Effector CD8-positive, alpha-beta T cell (primary cell): ENCODE data around the gene STPG1.
A peak's percentile ranks its signal among the peaks of the same experiment; 100 is the strongest.

Source experiments
- DNase-seq: peaks from one replicate; lab custom pipeline; 2025; lab: John Stamatoyannopoulos, UW

Gene STPG1

DNA sequence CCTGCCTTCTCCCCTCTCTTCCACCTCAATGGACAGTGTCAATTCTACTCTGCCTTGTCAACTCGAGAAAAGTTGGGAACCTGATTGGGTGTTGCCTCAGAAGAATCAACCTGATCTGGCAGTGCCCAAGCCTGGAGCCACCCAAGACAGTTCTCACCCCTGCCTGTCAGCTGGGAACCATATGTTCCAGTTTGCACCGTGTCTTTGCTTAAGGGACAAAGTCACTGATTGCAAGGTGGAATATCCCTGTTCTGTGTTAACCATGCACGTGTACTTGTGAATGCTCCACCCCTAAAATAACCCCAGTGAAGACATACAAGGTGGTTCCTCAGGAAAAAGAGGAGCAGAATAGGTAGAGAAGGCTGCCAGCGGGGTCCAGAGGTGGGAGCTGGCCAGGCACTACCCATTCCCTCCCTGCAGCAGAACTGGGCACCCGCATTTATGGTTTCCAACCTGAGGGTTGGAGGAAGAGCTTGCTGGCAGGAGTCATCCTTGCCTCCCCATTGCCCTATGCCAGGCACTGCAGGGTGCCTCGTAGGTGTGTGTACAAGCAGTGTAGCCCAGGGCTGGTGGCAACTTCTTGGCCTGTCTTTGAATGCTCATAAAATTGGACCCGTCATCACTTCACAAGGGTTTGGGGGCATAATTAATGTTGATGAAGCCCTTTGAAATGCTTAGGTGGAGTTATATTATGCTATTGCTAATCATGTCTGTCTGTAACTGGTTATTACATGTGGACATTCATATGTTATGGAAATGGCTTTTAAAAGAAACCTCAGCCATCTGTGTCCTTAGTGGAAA is 13.4 kb upstream of the STPG1 start:
- DNase-seq, result no peak

DNA sequence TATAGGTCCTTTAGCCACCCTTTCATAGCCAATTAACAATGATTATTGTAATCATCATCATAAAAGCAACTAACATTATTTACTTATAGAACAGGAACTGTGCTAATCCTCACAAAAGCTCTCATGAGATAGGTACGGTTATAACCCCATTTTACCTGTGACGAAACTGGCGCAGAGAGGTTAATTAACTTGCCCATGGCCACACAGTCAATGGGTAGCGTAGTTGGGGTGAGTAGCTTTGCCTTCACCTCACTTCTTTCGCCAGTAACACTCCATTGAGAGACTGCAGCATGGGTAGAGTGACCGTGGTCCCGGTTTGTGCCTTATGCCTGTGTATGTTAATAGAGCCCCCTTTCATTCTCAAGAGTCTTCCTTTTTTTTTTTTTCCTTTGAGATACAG is 12.3 kb upstream of the STPG1 start:
- no peak for DNase-seq

DNA sequence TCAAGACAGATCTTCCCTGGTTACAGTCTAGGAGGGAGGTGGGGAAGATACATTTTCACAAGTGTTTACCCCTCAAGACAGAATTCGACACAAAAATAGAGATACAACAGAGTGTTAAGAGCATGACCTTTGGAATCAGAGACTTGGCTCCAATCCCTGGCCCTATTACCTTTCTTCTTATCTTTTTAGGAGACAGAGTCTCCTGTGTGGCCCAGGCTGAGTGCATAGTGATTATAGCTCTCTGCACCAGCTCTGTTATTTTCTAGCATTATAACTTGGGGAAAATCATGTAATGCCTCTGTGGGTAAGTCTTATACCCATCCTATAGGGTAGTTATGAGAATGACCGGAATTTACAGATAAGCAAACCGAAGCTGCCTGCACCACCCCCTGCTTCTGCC is 11.9 kb upstream of the STPG1 start:
- no peak for DNase-seq

DNA sequence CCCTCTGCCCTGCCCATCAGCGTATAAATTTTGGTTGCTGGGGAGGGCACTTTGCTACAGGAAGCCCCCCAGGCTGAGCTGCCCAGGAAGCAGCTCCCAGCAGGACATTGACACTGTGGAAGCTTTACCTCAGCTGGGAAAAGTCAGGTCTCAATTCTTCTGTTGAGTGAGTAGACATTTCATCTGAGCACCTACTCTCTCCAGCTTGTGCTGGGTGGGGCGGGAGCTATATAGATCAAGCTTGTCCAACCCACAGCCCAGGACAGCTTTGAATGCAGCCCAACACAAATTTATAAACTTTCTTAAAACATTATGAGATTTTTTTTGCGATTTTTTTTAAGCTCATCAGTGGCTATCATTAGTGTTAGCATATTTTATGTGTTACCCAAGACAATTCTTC is 11.4 kb upstream of the STPG1 start:
- no peak for DNase-seq

DNA sequence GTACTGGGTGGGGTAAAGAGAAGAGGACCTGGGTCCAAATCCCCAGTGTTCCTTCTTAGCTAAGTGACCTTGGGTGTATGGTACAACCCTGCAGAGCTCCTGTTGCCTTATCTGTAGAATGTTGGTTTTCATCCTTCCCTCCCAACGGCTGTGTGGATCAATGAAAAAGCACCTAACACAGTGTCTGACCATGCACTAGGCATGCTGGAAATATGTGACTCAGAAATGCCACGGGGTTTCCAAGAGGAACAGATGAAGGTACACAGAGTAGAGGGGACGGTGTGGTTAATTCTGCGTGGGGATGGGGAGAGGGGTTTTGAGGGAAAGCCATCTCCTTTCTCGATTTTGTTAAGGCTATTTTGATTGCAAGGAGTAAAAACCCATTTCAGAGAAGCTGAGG is 10.6 kb upstream of the STPG1 start:
- DNase-seq, result no peak

DNA sequence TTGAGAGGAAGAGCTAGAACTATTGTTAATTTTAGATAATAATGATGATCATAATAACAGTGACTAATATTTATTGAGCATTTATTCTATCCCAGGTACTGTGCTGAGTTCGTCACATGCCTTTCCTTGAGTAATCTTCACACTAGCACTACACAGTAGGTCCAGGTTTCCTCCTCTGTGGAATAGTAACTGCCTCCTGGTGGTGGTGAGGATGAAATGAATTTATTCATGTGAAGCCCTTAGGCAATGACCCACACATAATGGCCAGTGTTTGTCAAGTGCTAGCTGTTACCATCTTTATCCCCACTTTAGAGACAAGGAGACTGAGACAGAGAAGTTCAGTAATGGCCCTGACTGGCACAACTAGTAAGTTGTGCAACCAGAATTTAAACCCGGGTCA is 7.9 kb upstream of the STPG1 start:
- no peak for DNase-seq

DNA sequence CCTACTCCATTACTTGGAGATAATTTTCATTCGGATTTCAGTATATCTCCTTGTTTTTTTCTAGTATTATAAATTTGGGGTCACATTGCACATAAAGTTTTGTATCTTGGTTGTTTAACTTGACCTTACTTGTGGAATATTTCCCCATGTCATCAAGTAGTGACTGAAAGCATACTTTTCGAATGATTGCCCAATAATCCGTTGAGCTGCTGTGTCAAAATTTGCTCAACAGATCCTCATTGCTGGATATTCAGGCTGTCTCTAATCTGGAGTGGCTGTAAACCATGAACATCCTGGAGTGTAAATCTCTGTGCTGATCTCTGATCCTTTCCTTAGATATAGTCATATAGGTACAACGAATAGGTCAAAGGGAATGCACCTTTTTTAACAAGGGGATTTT is 7.0 kb upstream of the STPG1 start:
- no peak for DNase-seq

DNA sequence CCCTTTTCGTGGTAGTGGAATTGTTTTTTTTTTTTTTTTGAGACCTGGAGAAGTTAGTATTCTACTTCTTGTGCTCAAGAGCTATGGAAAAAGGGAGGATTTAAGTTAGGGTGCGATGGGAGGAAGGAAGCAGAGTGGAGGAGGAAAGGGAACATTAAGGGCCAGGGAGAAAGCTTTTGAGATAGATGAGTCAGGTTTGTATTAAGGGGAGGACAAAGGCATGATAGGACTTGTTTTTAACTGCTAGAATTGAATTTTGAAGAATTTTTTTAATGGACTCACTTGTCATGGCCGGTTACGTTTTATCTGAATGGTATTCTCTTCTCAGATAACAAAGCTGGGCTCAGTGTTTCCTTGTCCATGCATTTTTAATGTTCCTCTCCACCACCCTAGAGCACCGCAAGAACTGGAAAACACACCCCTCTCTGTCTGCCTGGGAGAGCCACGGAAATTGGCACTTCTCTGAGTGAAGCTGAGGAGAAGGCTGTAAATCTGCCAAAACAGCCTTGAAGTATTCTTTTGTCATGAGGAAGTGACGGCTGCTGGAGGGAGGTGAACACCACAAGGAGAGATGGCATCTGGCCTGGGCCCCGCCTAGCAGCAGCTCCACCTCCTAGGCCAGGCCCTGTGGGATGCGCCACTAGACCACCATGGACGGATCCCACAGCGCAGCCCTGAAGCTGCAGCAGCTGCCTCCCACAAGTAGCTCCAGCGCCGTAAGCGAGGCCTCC is 5.5 kb upstream of the STPG1 start:
- DNase-seq, result no peak

DNA sequence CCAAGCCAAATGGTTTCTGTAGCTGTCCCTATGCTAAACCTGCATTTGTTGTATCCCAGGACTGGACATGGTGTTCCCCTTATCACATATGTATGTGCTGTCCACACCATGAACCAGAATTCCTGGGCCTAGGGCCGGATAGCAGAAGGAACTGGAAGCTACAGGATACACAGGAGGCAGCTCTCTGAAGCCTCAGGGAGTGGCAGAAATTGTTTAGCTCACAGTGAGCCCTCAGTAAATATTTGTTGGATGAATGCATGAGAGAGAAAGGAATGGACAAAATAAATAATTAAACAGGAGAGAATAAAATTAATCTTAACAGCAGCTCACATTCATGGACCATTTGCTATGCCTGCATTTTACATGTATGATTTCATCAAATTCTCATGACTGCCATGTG is 4.1 kb upstream of the STPG1 start:
- DNase-seq, result no peak

DNA sequence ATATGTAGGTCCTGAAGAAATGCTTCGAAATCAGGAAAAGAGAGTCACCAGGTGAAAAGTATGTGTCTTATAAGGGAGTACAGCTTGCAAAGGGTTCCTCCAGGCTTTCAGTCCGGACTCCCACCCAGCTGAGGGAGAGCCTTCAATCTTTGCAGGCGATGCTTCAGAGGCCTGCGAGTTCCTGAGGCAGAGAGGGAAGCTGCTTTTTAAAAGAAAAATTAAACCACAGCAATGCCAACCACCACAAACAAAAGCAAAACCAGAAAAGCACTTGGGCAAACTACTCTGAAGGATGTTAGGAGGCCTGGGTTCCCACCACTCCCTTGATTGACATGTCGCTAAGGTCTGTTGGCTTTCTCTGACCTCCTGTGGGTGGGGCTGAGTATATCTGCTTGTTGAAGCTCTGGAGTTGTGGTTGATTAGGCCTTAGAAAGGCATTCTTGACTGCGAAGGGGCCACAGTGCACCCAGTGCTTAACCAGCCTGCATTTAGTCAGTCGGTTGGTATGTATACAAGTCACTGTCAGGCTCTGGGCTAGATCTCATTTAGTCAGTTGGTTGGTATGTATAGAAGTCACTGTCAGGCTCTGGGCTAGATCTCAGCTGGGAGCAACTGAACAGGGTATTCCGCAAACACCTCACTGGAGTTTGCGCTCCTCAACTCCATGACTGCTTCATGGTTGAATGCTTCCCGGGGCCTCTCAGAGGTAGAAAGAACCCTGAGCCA is 3.2 kb upstream of the STPG1 start:
- no peak for DNase-seq

DNA sequence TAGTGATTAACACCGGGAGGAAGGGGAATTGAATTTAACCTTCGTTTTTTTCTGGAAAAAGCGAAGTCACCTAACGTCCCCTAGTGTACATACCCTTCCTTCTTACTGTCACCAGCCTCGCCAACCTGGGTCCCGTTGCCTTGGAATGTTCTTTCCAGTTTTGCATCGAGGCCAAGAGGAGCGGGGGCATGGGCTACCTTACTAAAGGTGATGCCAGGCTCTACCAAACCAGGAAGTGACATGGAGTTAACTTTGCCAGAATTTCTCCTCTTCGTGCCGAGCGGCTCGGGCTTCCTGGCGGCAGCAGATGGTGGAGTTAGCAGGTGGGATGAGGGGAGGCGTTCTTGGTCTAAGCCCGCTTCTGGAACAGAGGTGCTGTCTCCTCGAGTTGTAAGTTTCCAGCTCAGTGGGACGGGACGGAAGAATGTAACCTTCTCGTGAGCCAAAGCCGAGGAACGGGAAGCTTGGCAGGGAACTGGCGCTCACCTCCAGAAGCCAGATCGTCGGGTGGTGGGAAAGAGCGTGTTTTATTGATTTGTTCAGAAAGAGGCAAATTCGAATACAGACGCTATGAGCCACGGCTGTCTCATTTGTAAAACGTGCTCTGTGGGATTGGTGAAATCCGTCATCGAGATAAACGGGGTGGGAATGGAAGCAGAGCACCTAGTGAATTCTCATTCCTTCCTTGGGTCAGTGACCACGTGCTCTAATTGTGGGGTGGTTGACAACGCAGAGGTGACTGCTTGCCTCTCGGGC is 2.5 kb upstream of the STPG1 start:
- DNase-seq, result no peak

DNA sequence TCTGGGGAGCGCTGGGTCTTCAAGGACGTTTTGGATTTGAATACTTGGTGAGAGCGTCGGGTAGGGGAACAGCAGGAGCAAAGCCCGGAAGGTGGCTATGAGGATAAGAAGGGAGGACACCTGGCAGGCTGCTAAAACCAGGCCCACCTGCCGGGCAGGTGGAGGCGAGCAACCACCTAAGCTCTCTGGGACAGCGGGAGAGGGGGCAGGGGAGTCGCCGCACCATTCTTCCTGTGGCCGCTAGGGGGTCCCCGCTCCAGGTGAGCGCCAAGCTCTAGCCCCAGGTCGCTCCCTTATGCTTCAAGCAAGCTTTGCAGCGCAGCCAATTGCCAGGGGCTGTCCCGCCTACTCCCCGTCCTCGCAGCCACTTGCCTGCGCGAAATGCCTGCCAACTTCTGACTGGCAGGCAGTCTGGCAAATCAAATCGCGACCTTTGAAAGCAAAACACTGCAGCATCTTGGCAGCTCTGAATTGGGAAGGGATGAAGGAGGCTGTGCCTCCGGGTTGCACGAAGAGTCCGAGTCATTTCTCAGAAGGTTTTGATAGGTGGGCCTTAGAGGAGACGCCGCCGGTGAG is 1.8 kb upstream of the STPG1 start, which contains the start of gene NIPAL3:
Gene NIPAL3 (plus strand): TSS at position 469 of the 576 bp plus-strand sequence. CDS start 3,746 bp downstream, outside the sequence.
- peak; percentile 94 for DNase-seq

DNA sequence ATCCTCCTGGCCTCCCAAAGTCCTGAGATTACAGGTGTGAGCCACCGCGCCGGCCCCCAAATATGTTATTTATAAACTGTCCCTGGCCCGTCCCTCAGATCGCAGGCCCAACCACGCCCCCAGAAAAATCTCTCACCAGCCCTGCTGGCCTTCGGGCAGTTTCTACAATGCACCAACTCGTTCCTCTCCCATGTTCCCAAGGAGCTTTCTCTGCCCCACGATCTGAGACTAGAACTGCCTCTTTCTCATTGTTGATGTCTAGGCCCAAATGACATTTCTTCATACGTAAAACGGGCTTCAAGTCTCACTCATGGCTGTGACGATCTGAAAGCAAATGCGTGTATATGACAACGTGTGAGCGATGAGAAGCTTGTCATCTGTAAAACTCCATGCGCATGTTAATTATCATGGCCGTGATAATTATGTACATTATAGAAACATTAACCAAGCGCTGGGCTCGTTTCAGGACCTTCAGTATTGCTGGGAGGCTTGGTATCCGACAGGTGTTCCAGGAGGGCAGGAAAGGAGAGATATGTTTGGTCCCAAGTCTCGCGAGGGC is 1.3 kb upstream of the STPG1 start:
- no peak for DNase-seq

DNA sequence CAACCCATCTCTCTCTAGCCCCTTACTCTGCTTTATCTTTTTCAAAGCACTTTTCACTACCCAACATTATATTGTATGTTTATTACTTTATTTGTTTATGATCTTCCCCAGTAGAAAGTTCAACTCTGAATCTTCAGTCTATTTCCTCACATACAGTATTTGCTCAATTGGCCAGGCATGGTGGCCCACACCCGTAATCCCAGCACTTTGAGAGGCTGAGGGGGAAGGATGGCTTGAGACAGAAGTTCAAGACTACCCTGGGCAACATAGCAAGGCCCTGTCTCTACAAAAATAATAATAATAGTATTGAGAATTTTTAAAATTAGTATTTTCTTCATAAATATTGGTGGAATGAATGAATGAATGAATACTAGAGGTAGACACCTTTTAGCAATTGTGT is 1.2 kb downstream of the STPG1 start:
- DNase-seq, result no peak

DNA sequence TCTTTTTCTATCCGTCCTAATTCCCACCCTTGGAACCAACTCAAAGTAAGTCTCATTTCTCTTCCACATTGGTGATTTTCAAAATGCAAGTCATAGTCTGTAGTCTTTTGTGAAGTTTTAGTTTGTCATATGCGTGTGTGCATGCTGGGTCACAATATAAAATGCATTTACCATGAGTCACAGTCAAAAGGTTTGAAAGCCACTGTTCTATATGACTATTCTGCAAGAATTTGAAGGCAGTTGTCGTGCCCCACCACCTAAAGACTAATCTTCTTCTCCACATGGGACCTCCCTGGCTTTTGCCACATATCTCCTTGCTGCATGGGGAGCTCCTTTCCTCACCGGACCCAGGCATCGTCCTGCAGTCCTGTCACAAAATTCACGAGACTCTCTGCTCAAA is 1.6 kb downstream of the STPG1 start:
- no peak for DNase-seq

DNA sequence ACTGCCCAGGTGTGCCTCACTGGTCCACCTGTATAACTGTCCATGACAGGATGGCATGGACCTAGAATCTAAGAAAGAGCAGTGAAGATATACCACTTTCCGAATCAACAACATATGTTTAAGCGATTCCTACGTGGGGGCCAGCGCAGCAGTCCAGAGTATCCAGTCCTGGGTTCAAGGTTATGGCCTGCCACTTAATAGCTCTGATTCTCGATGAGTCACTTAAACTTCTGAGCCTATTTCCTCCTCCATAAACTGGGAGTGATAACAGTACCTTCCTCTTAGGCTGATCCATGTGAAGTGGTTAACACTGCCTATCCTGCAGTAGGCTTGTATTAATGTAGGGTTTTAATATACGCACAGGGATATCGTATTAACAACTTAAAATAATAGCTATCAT is 2.8 kb downstream of the STPG1 start:
- DNase-seq, result no peak

DNA sequence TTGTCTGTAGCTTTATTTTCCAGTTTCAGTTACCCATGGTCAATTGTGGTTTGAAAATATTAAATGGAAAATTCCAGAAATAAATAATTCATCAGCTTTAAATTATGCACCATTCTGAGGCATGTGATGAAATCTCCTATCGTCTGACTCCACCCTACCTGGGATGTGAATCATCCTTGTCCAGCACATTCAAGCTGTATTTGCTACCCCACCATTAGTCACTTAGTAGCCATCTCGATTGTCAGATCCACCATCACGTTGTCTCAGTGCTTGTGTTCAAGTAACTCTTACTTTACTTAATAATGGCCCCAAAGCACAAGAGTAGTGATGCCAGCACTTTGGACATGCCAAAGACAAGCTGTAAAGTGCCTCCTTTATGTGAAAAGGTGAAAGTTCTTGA is 4.0 kb downstream of the STPG1 start:
- DNase-seq, result no peak

DNA sequence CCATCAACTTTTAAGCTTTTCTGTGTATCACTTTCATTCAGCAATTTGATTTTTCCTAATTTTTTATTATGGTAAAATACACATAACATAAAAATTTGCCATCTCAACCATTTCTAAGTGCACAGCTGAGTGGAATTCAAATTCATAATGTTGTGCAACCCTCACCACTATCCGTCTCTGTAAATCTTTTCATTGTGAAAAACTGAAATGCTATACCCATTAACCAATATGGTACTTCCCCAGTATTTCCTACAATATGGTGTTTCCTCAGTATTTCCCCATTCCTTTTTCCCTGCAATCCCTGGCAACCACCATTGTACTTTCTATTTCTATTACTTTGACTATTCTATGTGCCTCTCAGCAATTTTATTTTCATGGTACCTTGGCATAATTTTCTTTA is 6.8 kb downstream of the STPG1 start:
- DNase-seq, result no peak

DNA sequence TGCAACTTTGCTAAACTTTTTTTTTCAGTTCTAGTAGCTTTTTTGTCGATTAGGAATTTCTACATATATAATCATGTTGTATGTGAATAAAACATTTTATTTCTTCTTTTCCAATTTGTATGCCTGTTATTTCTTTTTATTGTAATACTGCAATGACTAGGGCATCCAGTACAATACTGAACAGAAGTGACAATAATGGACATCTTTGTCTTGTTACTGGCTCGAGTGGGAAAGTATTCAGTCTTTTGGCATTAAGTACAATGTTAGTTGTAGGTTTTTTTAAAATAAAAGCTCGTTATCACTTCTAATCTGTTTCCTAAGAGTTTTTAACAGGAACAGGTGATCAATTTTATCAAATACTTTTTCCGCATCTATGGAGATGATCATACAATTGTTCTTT is 9.8 kb downstream of the STPG1 start:
- no peak for DNase-seq

DNA sequence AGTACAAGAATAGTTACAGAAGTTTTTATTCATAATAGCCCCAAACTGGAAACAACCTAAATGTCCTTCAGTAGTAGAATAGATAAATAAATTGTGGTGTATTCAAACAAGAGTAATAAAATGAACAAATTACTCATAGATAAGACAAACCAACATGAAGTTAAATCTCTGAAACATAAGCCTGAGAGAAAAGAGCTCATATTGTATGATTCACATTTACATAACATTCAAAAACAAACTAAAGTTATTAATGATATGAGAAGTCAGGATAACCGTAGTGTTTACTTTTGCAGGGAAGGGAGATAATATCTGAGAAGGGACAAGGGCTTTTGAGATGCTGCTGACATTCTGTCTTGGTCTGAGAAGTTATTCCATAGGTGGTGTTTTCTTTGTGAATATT is 13.5 kb downstream of the STPG1 start:
- no peak for DNase-seq

DNA sequence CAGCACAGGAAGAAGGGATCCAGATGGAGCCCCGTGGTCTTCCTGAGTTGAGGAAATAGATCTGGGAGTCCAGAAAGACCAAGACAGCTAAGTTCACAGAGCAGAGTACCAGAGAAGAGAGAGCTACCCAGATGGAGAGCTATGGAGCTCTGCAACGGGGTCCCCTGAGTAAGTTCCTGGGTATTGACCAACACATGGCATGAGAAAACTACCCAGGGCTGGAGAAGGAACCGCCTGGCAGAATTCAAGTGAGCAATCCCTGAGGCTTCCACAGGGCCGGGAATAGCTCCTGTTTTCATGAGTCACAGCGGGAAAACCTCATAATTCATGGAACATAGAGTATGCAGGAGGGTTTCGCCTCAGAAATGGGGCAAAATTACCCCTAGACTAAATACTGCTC is 19.7 kb downstream of the STPG1 start:
- DNase-seq, result no peak
